PC-3 (cell line): ENCODE data around the gene TSPAN32.

ENCODE experiments used
- CTCF ChIP-seq: fragments of 300-600 bp; sonication (generic); conservative IDR thresholded peaks from 2 replicates; pipeline ENCODE4 v1.5.1; 2017; ENCODE audit warnings: antibody characterized with exemption, low read depth, mild to moderate bottlenecking, low read length
- EZH2phosphoT487 ChIP-seq: fragments of 300-600 bp; sonication (generic); IDR thresholded peaks from 2 replicates; pipeline ENCODE4 v1.6.1; 2018; ENCODE audit warnings: mild to moderate bottlenecking, antibody characterized with exemption, low read length, borderline replicate concordance

- TF ChIP-seq CTCF (no peak), EZH2phosphoT487 (no peak)
Observed at GRCh38 chr11:2360081-2360642, 58.3 kb downstream of the TSPAN32 start.
